GM18526 (cell line): ENCODE data around the gene WSB1.

ENCODE experiments used
- POLR2A ChIP-seq: IDR thresholded peaks from 3 replicates; pipeline ENCODE4 v1.6.1; 2011; ENCODE audit not compliant: insufficient read length; ENCODE audit errors: extremely low read depth

The WSB1 gene

GRCh38 chr17:27322690-27323508, 29.0 kb downstream of the WSB1 start:
- no peak for TF ChIP-seq POLR2A

GRCh38 chr17:27323538-27324215, 29.8 kb downstream of the WSB1 start:
- TF ChIP-seq POLR2A, result no peak

- no peak for TF ChIP-seq POLR2A
These were observed 30.9 kb downstream of the WSB1 start for GRCh38 chr17:27324771-27325339.

GRCh38 chr17:27326051-27326450, 32.1 kb downstream of the WSB1 start:
- TF ChIP-seq POLR2A, result no peak

- no peak for TF ChIP-seq POLR2A
These were observed 32.7 kb downstream of the WSB1 start for GRCh38 chr17:27326585-27326984.

GRCh38 chr17:27327397-27327796, 33.5 kb downstream of the WSB1 start:
- TF ChIP-seq POLR2A, result no peak

- TF ChIP-seq POLR2A, result no peak
These were observed 34.0 kb downstream of the WSB1 start for GRCh38 chr17:27327871-27328270.

- TF ChIP-seq POLR2A, result no peak
These were observed 35.4 kb downstream of the WSB1 start for GRCh38 chr17:27329146-27329805.

GRCh38 chr17:27332047-27332393, 38.1 kb downstream of the WSB1 start:
- no peak for TF ChIP-seq POLR2A

GRCh38 chr17:27332485-27333409, 38.8 kb downstream of the WSB1 start:
- TF ChIP-seq POLR2A, result peak; percentile 39

GRCh38 chr17:27333410-27333980, 39.6 kb downstream of the WSB1 start:
- no peak for TF ChIP-seq POLR2A

- no peak for TF ChIP-seq POLR2A
These were observed 42.3 kb downstream of the WSB1 start for GRCh38 chr17:27336184-27336583.

- no peak for TF ChIP-seq POLR2A
These were observed 44.6 kb downstream of the WSB1 start for GRCh38 chr17:27338536-27338985.

- TF ChIP-seq POLR2A, result no peak
These were observed 45.4 kb downstream of the WSB1 start for GRCh38 chr17:27339198-27339835.
